Vagina (tissue), 2 donors: ENCODE results near the gene PPIF. TPM values are rescaled to one million over a fixed set of nuclear protein-coding genes. Genes with fewer than 3 reads are reported as not detected.

Experiments
- DNase-seq, 2 donors: peaks; one replicate each; pipeline ENCODE4 v3.0.0-alpha.2; 2017; ENCODE audit errors: extremely low spot score in 2 of 2
- H3K27ac ChIP-seq: fragments of 200-600 bp; sonication (generic); one replicate; pipeline ENCODE4 v1.5.1; 2019
- H3K27me3 ChIP-seq: fragments of 200-600 bp; sonication (generic); one replicate; pipeline ENCODE4 v1.5.1; 2019
- H3K36me3 ChIP-seq, 2 donors: fragments of 200-600 bp; sonication (generic); one replicate each; pipeline ENCODE4 v1.5.1; 2017 to 2019
- H3K4me1 ChIP-seq: fragments of 200-600 bp; sonication (generic); one replicate; pipeline ENCODE4 v1.5.1; 2019
- H3K4me3 ChIP-seq, 2 donors: fragments of 200-600 bp; sonication (generic); 1 replicate in 1 of 2; 2 replicates in 1 of 2; pipeline ENCODE4 v1.5.1; 2016 to 2019
- H3K9me3 ChIP-seq: fragments of 200-600 bp; sonication (generic); one replicate; pipeline ENCODE4 v1.5.1; 2019
- CTCF ChIP-seq, 3 experiments: fragments of 450-650 bp in 2 of 3; fragments of 200-600 bp in 1 of 3; sonication (generic) in 1 of 3; IDR thresholded peaks; one replicate each; pipeline ENCODE4 v1.5.1; 2017 to 2019; ENCODE audit warnings: antibody characterized with exemption in 3 of 3, mild to moderate bottlenecking in 2 of 3, moderate library complexity in 2 of 3
- POLR2A ChIP-seq, 2 donors: fragments of 450-650 bp; IDR thresholded peaks; one replicate each; pipeline ENCODE4 v1.6.1; 2017; ENCODE audit warnings: antibody characterized with exemption in 2 of 2, mild to moderate bottlenecking in 2 of 2, moderate library complexity in 2 of 2
- POLR2AphosphoS5 ChIP-seq, 2 donors: sonication (generic); formaldehyde crosslinking; IDR thresholded peaks; one replicate each; pipeline ENCODE4 v1.9.0; 2017; ENCODE audit warnings: antibody characterized with exemption in 2 of 2, mild to moderate bottlenecking in 2 of 2, low read depth in 1 of 2; ENCODE audit not compliant: insufficient read depth in 1 of 2
- intact Hi-C: fragments of 100-400 bp; cut with DNase I; formaldehyde crosslinking; loops from one replicate; pipeline ENCODE4 v1.15.1; 2023
- total RNA-seq: library from RNA; depleted of rRNA; stranded (reverse); fragments of >200 nt; gene quantifications from one replicate; pipeline ENCODE4 v1.2.3, GENCODE V29; 2016

The PPIF gene
- total RNA-seq, 1 donor from 2014 or later, result 44.7 TPM

DNA sequence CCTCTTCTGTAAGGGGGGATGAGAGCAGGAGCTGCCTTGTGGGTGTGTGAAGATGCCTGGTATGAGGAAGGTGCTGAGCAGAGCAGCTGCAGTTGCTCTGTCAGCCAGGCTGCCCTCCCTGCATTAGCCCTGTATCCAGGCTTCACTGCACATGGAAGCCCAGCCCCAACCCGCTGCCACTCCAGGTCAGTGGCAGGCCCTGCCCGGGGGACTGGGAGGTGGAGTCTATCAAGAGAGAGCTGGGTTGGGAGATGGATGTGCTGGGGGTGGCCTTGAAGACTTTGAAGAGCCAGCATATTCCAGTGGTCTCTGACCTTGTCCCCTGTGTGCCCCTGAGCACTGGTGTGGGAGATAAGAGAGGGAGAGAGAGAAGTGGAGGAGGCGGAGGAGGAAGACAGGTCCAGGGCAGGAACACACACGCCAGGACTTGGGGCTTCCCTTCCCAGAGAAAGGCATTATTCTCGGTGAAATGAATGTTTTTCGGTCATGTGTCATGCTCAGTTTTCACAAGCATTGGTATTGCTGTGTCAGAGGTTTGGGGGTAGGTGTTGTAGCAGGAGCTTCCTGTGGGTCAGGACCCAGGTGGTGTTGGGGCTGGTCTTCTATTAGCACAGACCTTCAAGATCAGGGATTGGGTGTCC is 2.6 kb downstream of the PPIF start:
- no peaks in the 10 kb centered on the region for H3K9me3 ChIP-seq
- no peak overlapping the region for H3K27ac ChIP-seq
- H3K4me1 ChIP-seq, result peaks cover 28% of the 10 kb centered on the region
- no peaks in the 10 kb centered on the region for H3K27me3 ChIP-seq
- peak; percentile 83 to 94 for DNase-seq
- no peak overlapping the region for H3K4me3 ChIP-seq
- TF ChIP-seq POLR2A (IDR thresholded peaks at IDR 0.05), result no peak
- TF ChIP-seq CTCF (IDR thresholded peaks at IDR 0.05), result no peak
- no peak for TF ChIP-seq POLR2AphosphoS5 (IDR thresholded peaks at IDR 0.05; ENCODE audit: insufficient read depth in 1 of 2, low read depth in 1 of 2)
- intact Hi-C loops, result no loop called here
- peaks cover 0 to 49% of the 10 kb centered on the region in 2 donors for H3K36me3 ChIP-seq

DNA sequence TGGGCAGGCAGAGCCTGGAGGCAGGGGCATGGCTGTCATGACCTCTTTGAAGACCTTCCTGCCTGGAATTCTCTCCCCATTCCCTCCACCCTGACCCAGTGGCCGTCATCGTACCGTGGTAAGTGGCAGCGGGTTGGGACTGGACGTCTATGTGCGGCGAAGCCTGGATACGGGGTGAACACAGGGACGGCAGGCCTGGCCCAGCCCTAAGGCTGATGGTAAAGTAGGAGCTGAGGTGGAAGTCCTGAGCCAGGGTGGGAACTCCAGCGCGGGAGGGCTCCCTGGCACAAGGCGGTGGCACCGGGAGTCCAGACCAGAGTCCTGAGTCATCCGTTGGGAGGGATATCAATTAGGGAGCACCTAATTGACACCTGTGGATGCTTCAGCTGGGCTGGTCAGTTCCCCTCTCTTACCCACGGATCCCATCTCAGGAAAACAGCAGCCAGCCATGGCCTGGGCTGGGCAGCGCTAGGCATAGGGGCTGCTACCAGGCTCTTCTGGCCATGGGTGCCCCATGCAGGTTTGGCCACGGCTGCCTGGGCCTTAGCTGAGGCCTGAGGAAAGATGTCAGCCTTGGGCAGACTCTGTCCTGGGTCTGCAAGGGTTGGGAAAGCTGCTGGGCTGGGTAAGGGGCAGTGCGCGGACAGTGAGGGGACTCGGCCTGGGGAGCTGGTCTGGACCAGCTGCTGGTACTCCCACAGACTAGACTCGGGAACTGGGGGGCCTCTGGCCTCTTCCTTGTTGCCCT is 3.3 kb downstream of the PPIF start:
- no peaks in the 10 kb centered on the region for H3K27me3 ChIP-seq
- no peak overlapping the region for H3K4me3 ChIP-seq
- H3K27ac ChIP-seq, result no peak overlapping the region

GRCh38 chr10:79351332-79351731 is 4.1 kb downstream of the PPIF start:
- TF ChIP-seq POLR2A (IDR thresholded peaks at IDR 0.05), result no peak
- no peak for TF ChIP-seq POLR2AphosphoS5 (IDR thresholded peaks at IDR 0.05; ENCODE audit: insufficient read depth in 1 of 2, low read depth in 1 of 2)
- TF ChIP-seq CTCF (IDR thresholded peaks at IDR 0.05), result no peak
- Histone ChIP-seq H3K4me3 (no peak overlapping the region), H3K4me1 (peaks cover 28% of the 10 kb centered on the region), H3K27ac (no peak overlapping the region), H3K27me3 (no peaks in the 10 kb centered on the region), H3K9me3 (no peaks in the 10 kb centered on the region), H3K36me3 (peaks cover 0 to 51% of the 10 kb centered on the region in 2 donors)
- DNase-seq, result peak; percentile 79
- intact Hi-C loops, result no loop called here

More for the DNA sequence above, 3.3 kb downstream of the PPIF start:
- Histone ChIP-seq H3K36me3 (peaks cover 0 to 51% of the 10 kb centered on the region in 2 donors), H3K4me1 (peaks cover 28% of the 10 kb centered on the region), H3K9me3 (no peaks in the 10 kb centered on the region)
- TF ChIP-seq CTCF (IDR thresholded peaks at IDR 0.05) (no peak), POLR2AphosphoS5 (IDR thresholded peaks at IDR 0.05; ENCODE audit: insufficient read depth in 1 of 2, low read depth in 1 of 2) (no peak), POLR2A (IDR thresholded peaks at IDR 0.05) (no peak)
- intact Hi-C loops, result no loop called here
- peak; percentile 82 to 84 for DNase-seq

DNA sequence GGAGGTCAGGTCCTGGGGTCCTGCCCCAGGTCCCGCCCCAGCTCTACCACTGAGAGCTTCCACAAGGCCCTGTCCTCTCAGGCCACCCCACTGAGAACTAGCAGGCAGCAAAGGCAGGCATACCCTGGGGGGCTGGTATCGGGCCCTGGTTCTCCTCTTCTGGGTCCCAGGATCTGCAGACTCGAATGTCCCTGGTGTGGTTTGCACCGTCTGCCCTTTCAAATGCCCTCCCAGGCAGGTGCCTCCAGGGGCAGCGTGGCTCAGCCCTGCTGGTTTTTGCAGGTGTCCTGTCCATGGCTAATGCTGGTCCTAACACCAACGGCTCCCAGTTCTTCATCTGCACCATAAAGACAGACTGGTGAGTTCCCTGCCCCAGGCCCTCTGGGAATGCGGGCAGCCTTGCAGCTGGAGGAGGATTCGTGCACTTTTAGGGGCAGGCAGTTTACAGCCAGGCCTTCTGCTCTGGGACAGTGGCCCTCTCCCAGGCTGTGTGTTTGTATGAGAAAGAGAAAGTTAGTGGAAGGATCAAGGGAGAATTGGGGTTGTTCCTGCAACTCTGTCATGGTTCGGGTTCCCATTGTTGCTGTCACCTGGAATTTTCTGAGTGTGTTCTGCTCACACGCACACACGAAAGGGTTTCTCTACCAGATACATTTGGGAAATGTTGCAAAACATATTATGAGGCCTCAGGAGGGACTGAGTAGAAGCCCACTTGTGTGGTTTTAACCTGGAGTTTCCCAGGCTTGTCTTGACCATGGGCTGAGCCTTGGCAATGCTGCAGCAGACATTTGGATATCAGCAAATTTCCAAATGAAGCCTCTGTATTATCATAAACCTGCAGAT is 5.0 kb downstream of the PPIF start:
- Histone ChIP-seq H3K36me3 (peaks cover 0 to 51% of the 10 kb centered on the region in 2 donors), H3K4me3 (no peak overlapping the region), H3K27me3 (no peaks in the 10 kb centered on the region), H3K27ac (no peak overlapping the region), H3K4me1 (peaks cover 21% of the 10 kb centered on the region), H3K9me3 (no peaks in the 10 kb centered on the region)
- no peak for TF ChIP-seq POLR2AphosphoS5 (IDR thresholded peaks at IDR 0.05; ENCODE audit: insufficient read depth in 1 of 2, low read depth in 1 of 2)
- no peak for TF ChIP-seq CTCF (IDR thresholded peaks at IDR 0.05)
- TF ChIP-seq POLR2A (IDR thresholded peaks at IDR 0.05), result no peak
- intact Hi-C loops, result no loop called here
- peak in 1 of 2 donors; percentile 83 for DNase-seq
